GM12865 (cell line): ENCODE data around the gene JAZF1.

Experiments used
- DNase-seq: peaks from one replicate; pipeline ENCODE4 v3.0.0; 2010; ENCODE audit warnings: low read depth
- H3K4me3 ChIP-seq: 2 replicates; pipeline ENCODE4 v1.5.1; 2011; ENCODE audit warnings: mild to moderate bottlenecking, low read depth, low read length, control low read depth
- CTCF ChIP-seq: IDR thresholded peaks from 2 replicates; pipeline ENCODE4 v1.5.1; 2011; ENCODE audit warnings: low read length, control low read depth, low read depth, inconsistent platforms; ENCODE audit not compliant: insufficient read depth; ENCODE audit errors: missing control alignments

Gene JAZF1

GRCh38 chr7:28168393-28169158, 12.0 kb downstream of the JAZF1 start:
- DNase-seq: no peak
- no peak for TF ChIP-seq CTCF

GRCh38 chr7:28166982-28167715, 13.4 kb downstream of the JAZF1 start:
- H3K4me3 ChIP-seq: no peak overlapping the region
- TF ChIP-seq CTCF: no peak
- no peak for DNase-seq

More at GRCh38 chr7:28168393-28169158, 12.0 kb downstream of the JAZF1 start:
- H3K4me3 ChIP-seq: no peak overlapping the region

- DNase-seq: no peak
- H3K4me3 ChIP-seq: no peak overlapping the region
- TF ChIP-seq CTCF: no peak
These were observed 14.3 kb downstream of the JAZF1 start for GRCh38 chr7:28165961-28166955.

DNA sequence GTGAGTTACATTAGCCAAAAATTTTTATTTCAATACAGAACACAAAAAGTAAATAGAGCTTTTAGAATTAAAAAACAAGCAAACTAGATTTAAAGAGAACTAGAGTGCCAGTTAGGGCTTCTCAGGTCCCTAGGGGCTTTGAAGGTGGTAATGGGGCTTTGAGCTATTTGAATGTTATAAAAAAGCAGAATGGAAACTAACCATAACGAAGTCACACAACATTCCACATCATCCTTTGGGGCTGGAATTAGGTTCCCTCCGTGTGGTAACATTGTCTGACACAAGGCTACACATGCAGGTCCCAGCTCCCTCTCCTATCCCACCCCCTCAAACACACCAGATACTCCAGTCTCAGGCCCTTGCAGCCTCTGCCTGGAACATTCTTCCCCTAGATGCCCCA, 15.3 kb downstream of the JAZF1 start:
- no peak overlapping the region for H3K4me3 ChIP-seq
- no peak for DNase-seq
- no peak for TF ChIP-seq CTCF

- no peak for DNase-seq
- no peak overlapping the region for H3K4me3 ChIP-seq
- no peak for TF ChIP-seq CTCF
These were observed 16.6 kb downstream of the JAZF1 start for GRCh38 chr7:28163949-28164348.

- no peak for TF ChIP-seq CTCF
- no peak for DNase-seq
- no peak overlapping the region for H3K4me3 ChIP-seq
These were observed 19.3 kb downstream of the JAZF1 start for GRCh38 chr7:28161331-28161730.
